PC-3 (cell line): ENCODE data around the gene GJB4.

Source experiments
- CTCF ChIP-seq: fragments of 300-600 bp; sonication (generic); conservative IDR thresholded peaks from 2 replicates; pipeline ENCODE4 v1.5.1; 2017; ENCODE audit warnings: antibody characterized with exemption, low read depth, mild to moderate bottlenecking, low read length
- EZH2 ChIP-seq: fragments of 300-600 bp; sonication (generic); IDR thresholded peaks from one replicate; pipeline ENCODE4 v1.6.1; 2017; ENCODE audit warnings: antibody characterized with exemption, mild to moderate bottlenecking, low read length; ENCODE audit not compliant: unreplicated experiment

GRCh38 chr1:34736692-34737091 lies 22.8 kb upstream of the GJB4 start:
- TF ChIP-seq CTCF = no peak
- no peak for TF ChIP-seq EZH2
